Stimulated activated CD4-positive, alpha-beta T cell treated with anti-CD3 and anti-CD28 coated beads, Interleukin-12 subunit alpha, Interleukin-12 subunit beta, amount 100 ng/mL, for 4 hours (primary cell): ENCODE data around the gene GMFB.

Experiments used
- DNase-seq: peaks from one replicate; pipeline ENCODE4 v3.0.0-alpha.2; 2020

Gene GMFB

DNA sequence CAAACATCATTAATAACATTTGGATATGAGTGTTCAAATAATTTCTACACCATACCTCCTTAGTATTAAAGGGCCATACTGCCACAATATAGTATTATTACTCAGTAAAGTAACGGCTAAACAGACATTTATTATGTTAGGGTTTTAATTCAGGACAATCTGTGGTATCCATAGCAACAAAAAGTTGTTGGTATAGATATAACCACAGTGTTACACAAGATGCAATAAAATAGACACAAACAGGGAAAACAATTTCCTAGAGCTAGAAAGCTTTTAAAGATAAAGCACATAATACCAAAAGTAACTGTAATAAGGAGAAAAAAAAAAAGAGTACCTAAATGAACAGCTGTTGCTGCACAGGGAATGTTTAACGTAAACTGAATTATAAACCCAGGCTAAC is 63.7 kb downstream of the GMFB start:
- no peak for DNase-seq
